Mammary epithelial cell (primary cell): Measurements from ENCODE around the gene DCAF8.

Experiments
- EZH2 ChIP-seq: IDR thresholded peaks from 2 replicates; pipeline ENCODE4 v1.6.1; 2012; ENCODE audit warnings: low read length, inconsistent platforms, borderline replicate concordance
- TF ChIP-seq, protein P1 (sequence below), 2 donors: IDR thresholded peaks in 1 of 2; conservative IDR thresholded peaks in 1 of 2; 2 replicates each; pipeline ENCODE4 v1.5.1; 2011 to 2012; ENCODE audit warnings: inconsistent platforms in 2 of 2, low read length in 2 of 2, mild to moderate bottlenecking in 2 of 2, control low read depth in 1 of 2, low read depth in 1 of 2; ENCODE audit not compliant: insufficient read depth in 1 of 2; ENCODE audit errors: extremely low read depth in 1 of 2

- TF ChIP-seq, protein P1, sequence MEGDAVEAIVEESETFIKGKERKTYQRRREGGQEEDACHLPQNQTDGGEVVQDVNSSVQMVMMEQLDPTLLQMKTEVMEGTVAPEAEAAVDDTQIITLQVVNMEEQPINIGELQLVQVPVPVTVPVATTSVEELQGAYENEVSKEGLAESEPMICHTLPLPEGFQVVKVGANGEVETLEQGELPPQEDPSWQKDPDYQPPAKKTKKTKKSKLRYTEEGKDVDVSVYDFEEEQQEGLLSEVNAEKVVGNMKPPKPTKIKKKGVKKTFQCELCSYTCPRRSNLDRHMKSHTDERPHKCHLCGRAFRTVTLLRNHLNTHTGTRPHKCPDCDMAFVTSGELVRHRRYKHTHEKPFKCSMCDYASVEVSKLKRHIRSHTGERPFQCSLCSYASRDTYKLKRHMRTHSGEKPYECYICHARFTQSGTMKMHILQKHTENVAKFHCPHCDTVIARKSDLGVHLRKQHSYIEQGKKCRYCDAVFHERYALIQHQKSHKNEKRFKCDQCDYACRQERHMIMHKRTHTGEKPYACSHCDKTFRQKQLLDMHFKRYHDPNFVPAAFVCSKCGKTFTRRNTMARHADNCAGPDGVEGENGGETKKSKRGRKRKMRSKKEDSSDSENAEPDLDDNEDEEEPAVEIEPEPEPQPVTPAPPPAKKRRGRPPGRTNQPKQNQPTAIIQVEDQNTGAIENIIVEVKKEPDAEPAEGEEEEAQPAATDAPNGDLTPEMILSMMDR (conservative IDR thresholded peaks at IDR 0.05 in 1 of 2, IDR thresholded peaks at IDR 0.05 in 1 of 2; ENCODE audit: extremely low read depth in 1 of 2, insufficient read depth in 1 of 2, low read depth in 1 of 2, low read length in 2 of 2), result no peak
- TF ChIP-seq EZH2, result no peak
These were observed 4.8 kb downstream of the DCAF8 start for GRCh38 chr1:160257411-160258015.
